GM12874 (cell line): ENCODE measurements around the gene SETD7.

Source experiments
- CTCF ChIP-seq: IDR thresholded peaks from 2 replicates; pipeline ENCODE4 v1.5.1; 2011; ENCODE audit warnings: low read depth, mild to moderate bottlenecking, control low read depth, low read length, moderate library complexity; ENCODE audit not compliant: insufficient read depth

SETD7 gene

GRCh38 chr4:139528377-139529005, 27.5 kb downstream of the SETD7 start:
- TF ChIP-seq CTCF = no peak

GRCh38 chr4:139526928-139527327, 29.1 kb downstream of the SETD7 start:
- TF ChIP-seq CTCF = no peak

GRCh38 chr4:139525414-139525813, 30.6 kb downstream of the SETD7 start:
- TF ChIP-seq CTCF = no peak

- TF ChIP-seq CTCF = no peak
These were observed 31.9 kb downstream of the SETD7 start for GRCh38 chr4:139524062-139524631.

GRCh38 chr4:139523076-139523475, 32.9 kb downstream of the SETD7 start:
- TF ChIP-seq CTCF = no peak

- no peak for TF ChIP-seq CTCF
These were observed 33.6 kb downstream of the SETD7 start for GRCh38 chr4:139522457-139522856.

GRCh38 chr4:139521754-139522401, 34.1 kb downstream of the SETD7 start:
- TF ChIP-seq CTCF = no peak
